Measurements from ENCODE around the gene THAP4.

THAP4 gene

GRCh38 chr2:241617431-241618154, 19.4 kb downstream of the THAP4 start:
- no peak overlapping the region for H3K4me3 ChIP-seq (replicated peaks; ENCODE audit: low read depth, low read length)
- TF ChIP-seq, protein P1, sequence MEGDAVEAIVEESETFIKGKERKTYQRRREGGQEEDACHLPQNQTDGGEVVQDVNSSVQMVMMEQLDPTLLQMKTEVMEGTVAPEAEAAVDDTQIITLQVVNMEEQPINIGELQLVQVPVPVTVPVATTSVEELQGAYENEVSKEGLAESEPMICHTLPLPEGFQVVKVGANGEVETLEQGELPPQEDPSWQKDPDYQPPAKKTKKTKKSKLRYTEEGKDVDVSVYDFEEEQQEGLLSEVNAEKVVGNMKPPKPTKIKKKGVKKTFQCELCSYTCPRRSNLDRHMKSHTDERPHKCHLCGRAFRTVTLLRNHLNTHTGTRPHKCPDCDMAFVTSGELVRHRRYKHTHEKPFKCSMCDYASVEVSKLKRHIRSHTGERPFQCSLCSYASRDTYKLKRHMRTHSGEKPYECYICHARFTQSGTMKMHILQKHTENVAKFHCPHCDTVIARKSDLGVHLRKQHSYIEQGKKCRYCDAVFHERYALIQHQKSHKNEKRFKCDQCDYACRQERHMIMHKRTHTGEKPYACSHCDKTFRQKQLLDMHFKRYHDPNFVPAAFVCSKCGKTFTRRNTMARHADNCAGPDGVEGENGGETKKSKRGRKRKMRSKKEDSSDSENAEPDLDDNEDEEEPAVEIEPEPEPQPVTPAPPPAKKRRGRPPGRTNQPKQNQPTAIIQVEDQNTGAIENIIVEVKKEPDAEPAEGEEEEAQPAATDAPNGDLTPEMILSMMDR (IDR thresholded peaks at IDR 0.05; ENCODE audit: low read depth, low read length, missing control alignments): no peak
- DNase-seq (ENCODE audit: extremely low read depth, low read depth): no peak

GRCh38 chr2:241616168-241617125, 20.5 kb downstream of the THAP4 start:
- DNase-seq (ENCODE audit: extremely low read depth, low read depth): no peak
- H3K4me3 ChIP-seq (replicated peaks; ENCODE audit: low read depth, low read length): no peak overlapping the region
- TF ChIP-seq, protein P1 (IDR thresholded peaks at IDR 0.05; ENCODE audit: low read depth, low read length, missing control alignments): no peak

- TF ChIP-seq, protein P1 (IDR thresholded peaks at IDR 0.05; ENCODE audit: low read depth, low read length, missing control alignments): no peak
Observed at GRCh38 chr2:241615522-241616052, 21.4 kb downstream of the THAP4 start.

DNA sequence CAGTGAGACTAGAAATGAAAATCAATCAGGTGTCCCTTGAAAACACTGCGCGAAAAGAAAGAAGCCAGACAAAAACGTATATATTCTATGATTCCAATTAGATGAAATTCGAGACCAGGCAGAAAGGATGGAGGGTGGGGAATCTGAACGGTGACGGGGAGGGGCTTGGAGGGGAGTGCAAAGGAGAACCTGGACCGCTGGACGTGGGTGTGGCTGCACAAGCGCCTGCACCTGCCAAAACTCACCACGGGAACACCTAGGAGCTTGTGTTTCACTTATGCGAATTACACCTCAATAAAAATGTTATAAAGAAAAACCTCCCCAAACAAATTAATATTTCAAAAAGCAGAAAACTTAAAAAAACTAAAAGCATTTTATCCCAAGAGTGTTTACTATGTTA, 21.9 kb downstream of the THAP4 start:
- DNase-seq (ENCODE audit: extremely low read depth, low read depth): no peak
- H3K4me3 ChIP-seq (replicated peaks; ENCODE audit: low read depth, low read length): no peak overlapping the region
- TF ChIP-seq, protein P1 (IDR thresholded peaks at IDR 0.05; ENCODE audit: low read depth, low read length, missing control alignments): no peak

More at GRCh38 chr2:241615522-241616052, 21.4 kb downstream of the THAP4 start:
- H3K4me3 ChIP-seq (replicated peaks; ENCODE audit: low read depth, low read length): no peak overlapping the region
- no peak for DNase-seq (ENCODE audit: extremely low read depth, low read depth)

DNA sequence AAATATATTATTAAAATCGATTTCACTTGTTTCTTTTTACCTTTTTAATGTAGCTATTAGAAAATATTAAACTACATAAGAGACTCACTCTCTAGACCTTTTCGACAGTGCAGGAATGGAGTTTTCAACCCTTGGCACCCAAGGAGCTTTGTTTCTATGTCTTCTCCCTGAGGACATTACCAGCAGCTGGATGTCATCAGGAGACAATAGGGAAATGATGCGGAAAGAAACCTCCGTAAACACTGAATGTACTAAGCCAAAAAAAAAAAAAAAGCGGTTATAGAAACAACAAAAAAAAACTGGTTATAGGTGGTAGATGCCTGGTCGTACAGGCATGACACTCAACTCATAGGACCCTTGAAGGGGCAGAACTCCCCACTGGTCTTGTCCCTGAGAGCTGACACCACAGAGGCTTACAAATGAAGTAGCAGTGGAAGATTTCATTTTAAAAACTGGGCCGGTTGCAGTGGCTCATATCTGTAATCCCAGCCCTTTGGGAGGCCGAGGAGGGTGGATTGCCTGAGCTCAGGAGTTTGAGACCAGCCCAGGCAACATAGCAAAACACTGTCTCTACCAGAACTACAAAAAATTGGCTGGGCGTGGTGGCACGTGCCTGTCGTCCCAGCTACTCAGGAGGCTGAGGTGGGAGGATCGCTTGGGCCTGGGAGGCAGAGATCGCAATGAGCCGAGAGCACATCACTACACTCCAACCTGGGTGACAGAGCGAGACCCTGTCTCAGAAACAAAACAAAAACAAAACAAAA, 23.8 kb downstream of the THAP4 start:
- no peak overlapping the region for H3K4me3 ChIP-seq (replicated peaks; ENCODE audit: low read depth, low read length)
- DNase-seq (ENCODE audit: extremely low read depth, low read depth): no peak
- TF ChIP-seq, protein P1 (IDR thresholded peaks at IDR 0.05; ENCODE audit: low read depth, low read length, missing control alignments): no peak

All from HFF-Myc (cell line).